Neural cell (in vitro differentiated cells): Measurements from ENCODE around the gene SLC5A9. TPM values are rescaled to one million over a fixed set of nuclear protein-coding genes. Genes with fewer than 3 reads are reported as not detected.

Source experiments
- H2AFZ ChIP-seq: fragments of 200-600, 300-800 bp; sonication (generic), shearing (Covaris generic); 2 replicates; pipeline ENCODE4 v1.6.0; 2014; ENCODE audit warnings: low read depth, mild to moderate bottlenecking, antibody characterized with exemption, low read length, moderate library complexity
- H3F3A ChIP-seq: fragments of 200-600 bp; shearing (Covaris generic); 2 replicates; pipeline ENCODE4 v1.6.1; 2016; ENCODE audit warnings: mild to moderate bottlenecking, moderate library complexity, mixed read lengths, antibody characterized with exemption, low read length; ENCODE audit not compliant: insufficient read depth, poor library complexity, severe bottlenecking
- H3K27ac ChIP-seq: fragments of 200-600, 300-800 bp; sonication (generic), shearing (Covaris generic); 2 replicates; pipeline ENCODE4 v1.5.1; 2014; ENCODE audit warnings: mild to moderate bottlenecking, low read length, moderate library complexity
- H3K27me3 ChIP-seq: fragments of 300-800, 200-600 bp; sonication (generic), shearing (Covaris generic); 2 replicates; pipeline ENCODE4 v1.6.0; 2014; ENCODE audit warnings: mild to moderate bottlenecking, low read depth, low read length, moderate library complexity; ENCODE audit not compliant: insufficient read depth
- H3K36me3 ChIP-seq: fragments of 300-800, 200-600 bp; sonication (generic), shearing (Covaris generic); 2 replicates; pipeline ENCODE4 v1.5.1; 2014; ENCODE audit warnings: mild to moderate bottlenecking, antibody characterized with exemption, low read length, moderate library complexity; ENCODE audit not compliant: insufficient read depth
- H3K4me2 ChIP-seq: fragments of 300-800, 200-600 bp; sonication (generic), shearing (Covaris generic); 2 replicates; pipeline ENCODE4 v1.6.0; 2014; ENCODE audit warnings: mild to moderate bottlenecking, low read length
- H3K4me3 ChIP-seq: fragments of 300-800, 200-600 bp; sonication (generic), shearing (Covaris generic); 2 replicates; pipeline ENCODE4 v1.5.1; 2014; ENCODE audit warnings: mild to moderate bottlenecking, low read length, moderate library complexity
- H3K79me2 ChIP-seq: fragments of 200-600 bp; shearing (Covaris generic); replicated peaks from 2 replicates; pipeline ENCODE4 v1.6.0; 2014; ENCODE audit warnings: mild to moderate bottlenecking, low read length, moderate library complexity; ENCODE audit not compliant: insufficient read depth
- H3K9ac ChIP-seq: fragments of 300-800, 200-600 bp; sonication (generic), shearing (Covaris generic); 2 replicates; pipeline ENCODE4 v1.6.1; 2016; ENCODE audit warnings: mild to moderate bottlenecking, low read length, mixed read lengths
- H3K9me2 ChIP-seq: fragments of 200-600 bp; shearing (Covaris generic); 2 replicates; pipeline ENCODE4 v1.6.1; 2016; ENCODE audit warnings: mild to moderate bottlenecking, low read length, mixed read lengths; ENCODE audit not compliant: insufficient read depth
- H3K9me3 ChIP-seq: fragments of 200-600, 300-800 bp; sonication (generic), shearing (Covaris generic); 2 replicates; pipeline ENCODE4 v1.6.1; 2016; ENCODE audit warnings: mild to moderate bottlenecking, mixed run types, low read length, moderate library complexity, mixed read lengths
- H4K20me1 ChIP-seq: fragments of 200-600 bp; shearing (Covaris generic); 2 replicates; pipeline ENCODE4 v1.6.1; 2016; ENCODE audit warnings: mild to moderate bottlenecking, mixed run types; ENCODE audit not compliant: insufficient read depth
- CTCF ChIP-seq: fragments of 450-650 bp; IDR thresholded peaks from 2 replicates; pipeline ENCODE4 v1.5.1; 2014; ENCODE audit warnings: antibody characterized with exemption, mild to moderate bottlenecking, moderate library complexity; ENCODE audit not compliant: poor library complexity, severe bottlenecking
- EZH2 ChIP-seq: fragments of 200-600, 300-800 bp; shearing (Covaris generic), sonication (generic); IDR thresholded peaks from 2 replicates; pipeline ENCODE4 v1.6.1; 2014; ENCODE audit warnings: antibody characterized with exemption, low read length, borderline replicate concordance, mild to moderate bottlenecking; ENCODE audit not compliant: insufficient read depth, poor library complexity, severe bottlenecking
- MXI1 ChIP-seq: fragments of 450-650 bp; conservative IDR thresholded peaks from 2 replicates; pipeline ENCODE4 v1.6.1; 2014; ENCODE audit warnings: antibody characterized with exemption, mild to moderate bottlenecking; ENCODE audit not compliant: poor library complexity, severe bottlenecking
- POLR2AphosphoS5 ChIP-seq: IDR thresholded peaks from 2 replicates; pipeline ENCODE4 v1.6.1; 2012
- SMC3 ChIP-seq: fragments of 450-650 bp; conservative IDR thresholded peaks from 2 replicates; pipeline ENCODE4 v1.6.1; 2014; ENCODE audit warnings: antibody characterized with exemption, mild to moderate bottlenecking, moderate library complexity; ENCODE audit not compliant: poor library complexity
- polyA plus RNA-seq: library from polyadenylated mRNA; depleted of rRNA; stranded (reverse); fragments of >200 nt; gene quantifications from 2 replicates; pipeline ENCODE4 v1.2.3, GENCODE V29; 2014
- TF ChIP-seq, protein P1 (sequence below): IDR thresholded peaks from 2 replicates; pipeline ENCODE4 v1.6.1; 2012; ENCODE audit warnings: borderline replicate concordance

The SLC5A9 gene
- polyA plus RNA-seq, 1 donor from 2014 or later, result not detected

GRCh38 chr1:48250572-48250971 is 28.1 kb downstream of the SLC5A9 start:
- no peaks in the 10 kb centered on the region for H3K27me3 ChIP-seq
- H3K27ac ChIP-seq, result no peak overlapping the region
- H3K9ac ChIP-seq, result no peak overlapping the region
- H3K4me2 ChIP-seq, result no peak overlapping the region
- no peaks in the 10 kb centered on the region for H3K9me2 ChIP-seq
- H3K36me3 ChIP-seq, result no peaks in the 10 kb centered on the region
- no peak overlapping the region for H2AFZ ChIP-seq
- no peak overlapping the region for H3K4me3 ChIP-seq
- H4K20me1 ChIP-seq, result no peaks in the 10 kb centered on the region
- no peaks in the 10 kb centered on the region for H3F3A ChIP-seq
- H3K79me2 ChIP-seq, result no peaks in the 10 kb centered on the region
- no peaks in the 10 kb centered on the region for H3K9me3 ChIP-seq
- TF ChIP-seq MXI1 (no peak), POLR2AphosphoS5 (no peak), EZH2 (no peak), CTCF (no peak)
- TF ChIP-seq, protein P1, sequence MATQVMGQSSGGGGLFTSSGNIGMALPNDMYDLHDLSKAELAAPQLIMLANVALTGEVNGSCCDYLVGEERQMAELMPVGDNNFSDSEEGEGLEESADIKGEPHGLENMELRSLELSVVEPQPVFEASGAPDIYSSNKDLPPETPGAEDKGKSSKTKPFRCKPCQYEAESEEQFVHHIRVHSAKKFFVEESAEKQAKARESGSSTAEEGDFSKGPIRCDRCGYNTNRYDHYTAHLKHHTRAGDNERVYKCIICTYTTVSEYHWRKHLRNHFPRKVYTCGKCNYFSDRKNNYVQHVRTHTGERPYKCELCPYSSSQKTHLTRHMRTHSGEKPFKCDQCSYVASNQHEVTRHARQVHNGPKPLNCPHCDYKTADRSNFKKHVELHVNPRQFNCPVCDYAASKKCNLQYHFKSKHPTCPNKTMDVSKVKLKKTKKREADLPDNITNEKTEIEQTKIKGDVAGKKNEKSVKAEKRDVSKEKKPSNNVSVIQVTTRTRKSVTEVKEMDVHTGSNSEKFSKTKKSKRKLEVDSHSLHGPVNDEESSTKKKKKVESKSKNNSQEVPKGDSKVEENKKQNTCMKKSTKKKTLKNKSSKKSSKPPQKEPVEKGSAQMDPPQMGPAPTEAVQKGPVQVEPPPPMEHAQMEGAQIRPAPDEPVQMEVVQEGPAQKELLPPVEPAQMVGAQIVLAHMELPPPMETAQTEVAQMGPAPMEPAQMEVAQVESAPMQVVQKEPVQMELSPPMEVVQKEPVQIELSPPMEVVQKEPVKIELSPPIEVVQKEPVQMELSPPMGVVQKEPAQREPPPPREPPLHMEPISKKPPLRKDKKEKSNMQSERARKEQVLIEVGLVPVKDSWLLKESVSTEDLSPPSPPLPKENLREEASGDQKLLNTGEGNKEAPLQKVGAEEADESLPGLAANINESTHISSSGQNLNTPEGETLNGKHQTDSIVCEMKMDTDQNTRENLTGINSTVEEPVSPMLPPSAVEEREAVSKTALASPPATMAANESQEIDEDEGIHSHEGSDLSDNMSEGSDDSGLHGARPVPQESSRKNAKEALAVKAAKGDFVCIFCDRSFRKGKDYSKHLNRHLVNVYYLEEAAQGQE, result no peak

- Histone ChIP-seq H3K4me3 (no peak overlapping the region), H3K27ac (no peak overlapping the region), H3K9me2 (no peaks in the 10 kb centered on the region), H3K9ac (no peak overlapping the region), H3K79me2 (no peaks in the 10 kb centered on the region), H2AFZ (no peak overlapping the region), H3K9me3 (no peaks in the 10 kb centered on the region), H3F3A (no peaks in the 10 kb centered on the region), H3K27me3 (no peaks in the 10 kb centered on the region), H3K4me2 (no peak overlapping the region), H3K36me3 (no peaks in the 10 kb centered on the region), H4K20me1 (no peaks in the 10 kb centered on the region)
- no peak for TF ChIP-seq POLR2AphosphoS5
Observed at GRCh38 chr1:48251323-48251722, 28.8 kb downstream of the SLC5A9 start.

GRCh38 chr1:48251821-48252220 is 29.3 kb downstream of the SLC5A9 start:
- no peak for TF ChIP-seq SMC3
- TF ChIP-seq MXI1, result no peak
- no peak for TF ChIP-seq POLR2AphosphoS5
- no peak for TF ChIP-seq CTCF
- no peak for TF ChIP-seq EZH2
- Histone ChIP-seq H3K79me2 (no peaks in the 10 kb centered on the region), H3K4me2 (no peak overlapping the region), H3K9ac (no peak overlapping the region), H3K27ac (no peak overlapping the region), H2AFZ (no peak overlapping the region), H3F3A (no peaks in the 10 kb centered on the region), H3K9me3 (no peaks in the 10 kb centered on the region), H3K36me3 (no peaks in the 10 kb centered on the region), H3K4me3 (no peak overlapping the region), H3K9me2 (no peaks in the 10 kb centered on the region), H3K27me3 (no peaks in the 10 kb centered on the region), H4K20me1 (no peaks in the 10 kb centered on the region)
